AG04450 (cell line): ENCODE measurements around the gene TNS3. TPM values are rescaled to one million over a fixed set of nuclear protein-coding genes. Genes with fewer than 3 reads are reported as not detected.

ENCODE experiments used
- CTCF ChIA-PET: fragments of 300-600, 350-600 bp; formaldehyde crosslinking; extraction: SDS; loops from one replicate; lab custom pipeline; 2022; ENCODE audit warnings: antibody characterized with exemption, inconsistent platforms; lab: Charles Lee
- POLR2A ChIA-PET: fragments of 350-600 bp; formaldehyde crosslinking; extraction: SDS; loops from one replicate; lab custom pipeline; 2021; ENCODE audit warnings: antibody characterized with exemption, inconsistent platforms; lab: Yijun Ruan, JAX
- DNase-seq: peaks from one replicate; pipeline ENCODE4 v3.0.0-alpha.2; 2011; ENCODE audit warnings: low read depth, low spot score
- H3K27ac ChIP-seq: one replicate; pipeline ENCODE4 v1.5.1; 2012; ENCODE audit warnings: low read depth, low read length, control low read depth
- H3K27me3 ChIP-seq: one replicate; pipeline ENCODE4 v1.6.0; 2012; ENCODE audit warnings: low read length; ENCODE audit not compliant: control insufficient read depth, insufficient read depth
- H3K4me3 ChIP-seq: 2 replicates; pipeline ENCODE4 v1.5.1; 2011; ENCODE audit warnings: mild to moderate bottlenecking, low read depth, low read length, control low read depth
- H3K9me3 ChIP-seq: 2 replicates; pipeline ENCODE4 v1.5.1; 2012; ENCODE audit warnings: low read length; ENCODE audit not compliant: control insufficient read depth, insufficient read depth
- polyA plus RNA-seq: library from polyadenylated mRNA; depleted of rRNA; stranded (reverse); fragments of >200 nt; gene quantifications from 2 replicates; pipeline ENCODE4 v1.2.3, GENCODE V29; 2011
- TF ChIP-seq, protein P1 (sequence below): IDR thresholded peaks from 2 replicates; pipeline ENCODE4 v1.5.1; 2011; ENCODE audit warnings: low read depth, low read length, control low read depth, inconsistent platforms

Gene TNS3
- polyA plus RNA-seq, 1 experiment: 131 TPM

DNA sequence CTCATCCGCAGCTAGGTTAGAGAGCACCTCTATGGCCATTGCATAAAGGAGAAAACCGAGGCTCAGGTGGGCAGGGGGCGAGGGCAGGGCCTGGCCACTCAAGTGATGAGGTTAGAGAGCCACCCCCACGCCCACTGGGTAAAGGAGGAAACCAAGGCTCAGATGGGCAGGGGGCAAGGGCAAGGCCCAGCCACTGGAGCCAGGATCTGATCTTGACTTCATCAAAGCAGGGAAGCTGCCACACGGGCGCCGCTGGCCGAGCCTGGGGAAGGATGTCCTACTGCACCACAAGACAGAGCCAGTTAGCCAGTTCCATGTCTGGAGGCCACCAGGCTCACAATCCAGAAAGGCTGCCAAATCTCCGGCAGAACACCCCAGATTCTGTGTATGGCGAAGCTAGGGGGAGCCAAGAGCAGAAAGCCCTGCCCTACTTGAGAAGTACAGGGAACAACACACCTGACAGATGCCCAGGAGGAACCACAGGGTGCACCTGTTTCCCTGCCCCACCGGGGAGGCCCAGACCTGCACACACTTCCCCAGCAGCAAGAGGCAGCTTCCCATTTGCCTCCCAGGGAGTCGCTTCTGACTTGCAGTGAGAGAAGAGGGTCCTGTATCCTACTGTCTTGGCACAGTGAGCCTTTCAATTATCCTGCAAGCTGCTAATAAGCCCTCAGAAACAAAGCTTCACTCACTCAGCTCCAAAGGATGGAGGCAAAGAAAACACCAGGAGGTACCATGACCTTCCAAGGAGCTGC lies 101.9 kb downstream of the TNS3 start:
- H3K27ac ChIP-seq: no peak overlapping the region
- no peak overlapping the region for H3K4me3 ChIP-seq
- no peaks in the 10 kb centered on the region; the same call in 1 of the 2 replicates for H3K9me3 ChIP-seq
- TF ChIP-seq, protein P1, sequence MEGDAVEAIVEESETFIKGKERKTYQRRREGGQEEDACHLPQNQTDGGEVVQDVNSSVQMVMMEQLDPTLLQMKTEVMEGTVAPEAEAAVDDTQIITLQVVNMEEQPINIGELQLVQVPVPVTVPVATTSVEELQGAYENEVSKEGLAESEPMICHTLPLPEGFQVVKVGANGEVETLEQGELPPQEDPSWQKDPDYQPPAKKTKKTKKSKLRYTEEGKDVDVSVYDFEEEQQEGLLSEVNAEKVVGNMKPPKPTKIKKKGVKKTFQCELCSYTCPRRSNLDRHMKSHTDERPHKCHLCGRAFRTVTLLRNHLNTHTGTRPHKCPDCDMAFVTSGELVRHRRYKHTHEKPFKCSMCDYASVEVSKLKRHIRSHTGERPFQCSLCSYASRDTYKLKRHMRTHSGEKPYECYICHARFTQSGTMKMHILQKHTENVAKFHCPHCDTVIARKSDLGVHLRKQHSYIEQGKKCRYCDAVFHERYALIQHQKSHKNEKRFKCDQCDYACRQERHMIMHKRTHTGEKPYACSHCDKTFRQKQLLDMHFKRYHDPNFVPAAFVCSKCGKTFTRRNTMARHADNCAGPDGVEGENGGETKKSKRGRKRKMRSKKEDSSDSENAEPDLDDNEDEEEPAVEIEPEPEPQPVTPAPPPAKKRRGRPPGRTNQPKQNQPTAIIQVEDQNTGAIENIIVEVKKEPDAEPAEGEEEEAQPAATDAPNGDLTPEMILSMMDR: no peak
- CTCF ChIA-PET: no interaction called here
- DNase-seq: no peak
- no peaks in the 10 kb centered on the region for H3K27me3 ChIP-seq
- POLR2A ChIA-PET: no interaction called here

DNA sequence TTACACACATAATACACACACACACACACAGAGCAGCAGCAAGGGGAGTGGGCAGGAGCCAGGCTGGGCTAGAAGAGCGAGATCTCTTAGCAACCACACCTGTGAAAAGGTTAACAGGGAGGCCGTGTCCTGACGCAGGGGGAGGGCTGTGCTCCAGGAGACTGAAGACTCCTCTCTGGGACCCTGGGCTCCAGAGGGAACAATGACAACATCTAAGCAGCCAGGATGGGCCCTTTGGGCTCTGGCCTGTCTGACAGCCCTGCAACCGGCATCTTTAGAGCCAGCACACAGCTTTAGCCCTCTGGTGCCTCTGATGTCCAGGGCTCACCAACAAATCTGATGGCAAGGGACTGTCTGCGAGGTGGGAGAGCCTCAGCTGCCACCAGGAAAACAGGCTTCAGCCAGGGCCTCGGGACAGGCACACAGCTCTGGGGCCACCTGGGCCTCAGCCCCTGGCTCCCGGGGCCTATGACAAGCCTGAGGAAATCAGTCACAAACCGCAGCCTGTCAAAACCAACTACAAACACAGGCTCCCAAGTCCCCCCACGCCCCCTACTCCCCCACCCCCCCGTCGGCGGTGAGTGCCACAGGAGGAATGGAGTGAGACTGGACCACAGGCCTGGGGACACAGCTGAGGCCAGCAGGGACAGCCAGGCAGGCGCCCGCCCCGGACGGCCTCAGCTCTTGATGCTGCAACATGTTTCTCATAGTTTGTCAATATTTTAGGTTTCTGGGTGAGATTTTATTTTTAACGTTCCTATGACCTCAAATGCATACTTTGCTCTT lies 102.8 kb downstream of the TNS3 start:
- TF ChIP-seq, protein P1: no peak
- no peaks in the 10 kb centered on the region; the same call in 1 of the 2 replicates for H3K9me3 ChIP-seq
- DNase-seq: no peak
- no peak overlapping the region for H3K4me3 ChIP-seq
- no peaks in the 10 kb centered on the region for H3K27me3 ChIP-seq
- H3K27ac ChIP-seq: no peak overlapping the region
- ChIA-PET CTCF (no interaction called here), POLR2A (no interaction called here)

DNA sequence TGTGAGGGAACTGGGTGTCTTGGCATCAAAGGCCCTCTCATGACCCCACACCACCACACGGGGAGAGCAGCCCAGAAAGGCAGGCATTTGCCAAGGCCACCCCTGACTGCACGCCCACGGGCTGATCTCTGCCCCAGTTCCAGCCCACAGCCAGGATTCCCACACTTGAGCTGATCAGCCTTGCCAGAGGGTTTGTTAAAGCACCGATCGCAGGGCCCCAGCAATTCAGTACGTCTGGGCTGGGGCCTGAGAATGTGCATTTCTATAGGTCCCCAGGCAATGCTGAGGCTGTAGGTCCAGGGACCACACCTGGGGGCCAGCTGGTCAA lies 103.9 kb downstream of the TNS3 start:
- Histone ChIP-seq H3K27me3 (no peaks in the 10 kb centered on the region), H3K9me3 (no peaks in the 10 kb centered on the region; the same call in 1 of the 2 replicates), H3K27ac (no peak overlapping the region), H3K4me3 (no peak overlapping the region)
- DNase-seq: no peak
- ChIA-PET POLR2A (interaction anchor here (0.8 to 0.9 kb wide), 2 partner anchors 21 to 23 kb away, joined by 3 read pairs; no protein-coding TSS in a partner anchor), CTCF (no interaction called here)
- TF ChIP-seq, protein P1: no peak

DNA sequence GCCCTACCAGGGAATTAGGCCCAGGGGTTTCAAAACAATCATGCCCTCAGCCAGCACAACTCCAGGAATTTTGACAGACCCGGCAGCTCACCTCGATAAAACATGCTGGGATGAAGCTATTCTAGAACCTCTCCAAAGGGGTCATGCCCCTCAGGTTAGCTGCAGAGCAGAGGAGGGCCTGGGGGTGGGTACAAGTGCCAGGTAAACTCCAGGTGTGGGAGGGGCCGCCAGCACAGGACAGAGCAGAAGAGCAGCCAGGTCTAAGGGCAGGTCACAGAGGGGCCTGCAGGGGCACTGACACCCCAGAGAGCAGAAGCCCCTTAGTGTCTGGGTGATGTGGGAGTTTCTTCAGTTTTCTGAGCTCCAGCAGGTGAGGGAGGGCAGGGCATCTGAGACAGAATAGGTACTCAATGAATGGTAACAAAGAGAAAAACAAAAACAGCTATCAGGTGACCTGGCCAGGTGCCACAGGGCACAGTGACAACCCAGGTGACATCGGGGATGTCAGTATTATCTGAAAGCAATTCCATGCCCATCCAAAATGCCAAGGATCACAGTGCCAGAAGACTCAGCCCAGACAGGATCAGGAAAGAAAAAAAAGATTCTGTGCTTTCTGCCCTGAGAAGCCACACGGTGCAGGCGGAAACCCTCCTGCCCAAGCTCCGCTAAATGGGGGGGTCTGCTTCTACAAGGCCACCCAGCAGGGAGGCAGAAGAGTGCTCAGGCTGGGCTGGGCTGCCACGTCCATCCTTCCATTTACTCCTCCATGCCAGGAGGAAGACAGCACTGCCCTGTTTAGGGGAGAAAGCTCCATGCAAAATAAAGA lies 104.5 kb downstream of the TNS3 start:
- DNase-seq: no peak
- Histone ChIP-seq H3K27me3 (no peaks in the 10 kb centered on the region), H3K4me3 (no peak overlapping the region), H3K27ac (no peak overlapping the region), H3K9me3 (no peaks in the 10 kb centered on the region; the same call in 1 of the 2 replicates)
- TF ChIP-seq, protein P1: no peak
- ChIA-PET CTCF (no interaction called here), POLR2A (interaction anchor here (0.8 to 0.9 kb wide), 2 partner anchors 20 to 24 kb away, joined by 3 read pairs; no protein-coding TSS in a partner anchor)
